ENCODE measurements around the gene TNFAIP3. TPM values are rescaled to one million over a fixed set of nuclear protein-coding genes. Genes with fewer than 3 reads are reported as not detected.
"Not testable (repeated sequence)": the region's sequence is repeated elsewhere in the genome, so short reads cannot be mapped to it uniquely, and the experiment has no call there.

TNFAIP3 gene
- total and polyA plus RNA-seq, 2 experiments from 2014 or later = 73.4 to 141 TPM

DNA sequence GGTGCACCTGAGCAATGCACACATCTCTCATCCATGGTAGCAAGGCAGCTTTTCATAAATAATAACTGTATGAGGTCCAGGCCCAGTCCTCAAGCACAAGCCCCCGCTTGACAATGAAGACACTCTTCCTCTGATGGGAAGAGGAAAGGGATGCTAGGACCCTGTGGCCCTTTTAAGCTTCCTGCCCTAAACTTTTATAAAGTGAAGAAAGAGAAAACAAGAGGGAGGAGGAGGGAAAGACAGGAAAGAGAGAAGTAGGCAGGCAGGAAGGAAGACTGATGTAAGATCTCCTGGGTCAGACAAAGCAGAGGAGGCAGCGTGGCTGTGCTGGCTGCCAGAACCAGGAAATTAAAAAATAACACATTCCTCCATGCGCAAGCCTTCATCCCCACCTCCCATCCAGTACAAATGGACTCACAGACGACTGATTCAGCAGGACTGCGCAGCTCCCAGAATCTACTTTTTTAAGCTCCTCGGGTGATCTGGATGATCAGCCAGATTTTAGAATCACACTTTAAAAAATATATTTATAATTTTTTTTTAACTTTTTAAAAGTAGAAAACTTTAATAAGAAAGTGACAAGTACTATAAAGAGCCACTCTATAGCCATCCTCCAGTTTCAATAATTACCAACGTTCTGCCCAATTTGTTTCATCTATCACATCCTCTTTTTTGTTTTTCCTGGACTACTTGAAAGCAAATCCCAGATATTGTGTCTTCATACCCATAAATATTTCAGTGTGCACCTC, 16.5 kb downstream of the TNFAIP3 start:
- 91% methylated on average over 7 of the region's 7 CpGs for WGBS (ENCODE audit: low lambda C conversion rate, missing lambda C conversion rate)
- no peak for DNase-seq (ENCODE audit: low spot score)
- no peak overlapping the region for H3K4me2 ChIP-seq
- no peak overlapping the region for H3K4me3 ChIP-seq
- H3K36me3 ChIP-seq (replicated peaks; ENCODE audit: insufficient read depth, low read depth) = no peaks in the 10 kb centered on the region
- no peak overlapping the region for H3K27ac ChIP-seq
- no peaks in the 10 kb centered on the region for H4K20me1 ChIP-seq (ENCODE audit: insufficient read depth, poor library complexity, severe bottlenecking)
- no peaks in the 10 kb centered on the region for H3K9me2 ChIP-seq (replicated peaks; ENCODE audit: insufficient read depth)
- no peaks in the 10 kb centered on the region for H3K9me3 ChIP-seq (ENCODE audit: low read depth)
- no peaks in the 10 kb centered on the region for H3K27me3 ChIP-seq
- no peaks in the 10 kb centered on the region for H3K79me2 ChIP-seq
- no peaks in the 10 kb centered on the region for H3K4me1 ChIP-seq (ENCODE audit: insufficient read depth)
- H2AFZ ChIP-seq = no peak overlapping the region
- TF ChIP-seq EZH2phosphoT487 (IDR thresholded peaks at IDR 0.05; ENCODE audit: low read depth, severe bottlenecking, unreplicated experiment) (no peak), EZH2 (IDR thresholded peaks at IDR 0.05; ENCODE audit: borderline replicate concordance) (no peak)
- TF ChIP-seq, protein P1, sequence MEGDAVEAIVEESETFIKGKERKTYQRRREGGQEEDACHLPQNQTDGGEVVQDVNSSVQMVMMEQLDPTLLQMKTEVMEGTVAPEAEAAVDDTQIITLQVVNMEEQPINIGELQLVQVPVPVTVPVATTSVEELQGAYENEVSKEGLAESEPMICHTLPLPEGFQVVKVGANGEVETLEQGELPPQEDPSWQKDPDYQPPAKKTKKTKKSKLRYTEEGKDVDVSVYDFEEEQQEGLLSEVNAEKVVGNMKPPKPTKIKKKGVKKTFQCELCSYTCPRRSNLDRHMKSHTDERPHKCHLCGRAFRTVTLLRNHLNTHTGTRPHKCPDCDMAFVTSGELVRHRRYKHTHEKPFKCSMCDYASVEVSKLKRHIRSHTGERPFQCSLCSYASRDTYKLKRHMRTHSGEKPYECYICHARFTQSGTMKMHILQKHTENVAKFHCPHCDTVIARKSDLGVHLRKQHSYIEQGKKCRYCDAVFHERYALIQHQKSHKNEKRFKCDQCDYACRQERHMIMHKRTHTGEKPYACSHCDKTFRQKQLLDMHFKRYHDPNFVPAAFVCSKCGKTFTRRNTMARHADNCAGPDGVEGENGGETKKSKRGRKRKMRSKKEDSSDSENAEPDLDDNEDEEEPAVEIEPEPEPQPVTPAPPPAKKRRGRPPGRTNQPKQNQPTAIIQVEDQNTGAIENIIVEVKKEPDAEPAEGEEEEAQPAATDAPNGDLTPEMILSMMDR (IDR thresholded peaks at IDR 0.05; ENCODE audit: poor library complexity) = no peak

DNA sequence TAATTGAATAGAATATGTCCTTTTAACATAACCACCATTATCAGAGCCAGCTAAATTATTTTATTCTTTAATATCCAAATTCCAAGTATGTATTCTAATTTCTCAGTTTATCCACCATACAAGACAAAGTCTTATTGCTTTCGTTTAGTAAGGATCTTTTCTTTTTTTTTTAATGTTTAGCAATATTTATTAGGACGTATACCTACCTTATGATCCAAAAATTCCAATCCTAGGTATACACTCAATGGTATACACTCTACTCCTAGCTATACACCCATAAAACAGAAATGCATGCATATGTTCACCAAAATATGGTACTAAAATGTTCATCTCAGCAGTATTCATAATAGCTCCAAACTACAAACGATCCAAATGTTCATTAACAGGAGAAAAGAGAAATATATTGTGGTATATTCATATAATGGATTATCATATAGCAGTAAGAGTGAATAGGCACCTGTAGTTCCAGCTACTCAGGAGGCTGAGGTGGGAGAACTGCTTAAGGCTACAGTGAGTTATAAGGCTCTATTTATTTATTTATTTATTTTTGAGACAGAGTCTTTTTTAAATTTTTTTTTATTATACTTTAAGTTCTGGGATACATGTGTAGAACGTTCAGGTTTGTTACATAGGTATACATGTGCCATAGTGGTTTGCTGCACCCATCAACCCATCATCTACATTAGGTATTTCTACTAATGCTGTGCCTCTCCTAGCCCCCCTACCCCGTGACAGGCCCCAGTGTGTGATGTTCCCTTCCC, 17.3 kb downstream of the TNFAIP3 start:
- Histone ChIP-seq H3K27ac (no peak overlapping the region), H3K4me1 (ENCODE audit: insufficient read depth) (no peaks in the 10 kb centered on the region), H3K36me3 (replicated peaks; ENCODE audit: insufficient read depth, low read depth) (no peaks in the 10 kb centered on the region), H3K4me3 (no peak overlapping the region), H3K27me3 (no peaks in the 10 kb centered on the region), H3K9me3 (ENCODE audit: low read depth) (no peaks in the 10 kb centered on the region), H3K79me2 (no peaks in the 10 kb centered on the region), H2AFZ (no peak overlapping the region), H3K9me2 (replicated peaks; ENCODE audit: insufficient read depth) (no peaks in the 10 kb centered on the region), H4K20me1 (ENCODE audit: insufficient read depth, poor library complexity, severe bottlenecking) (no peaks in the 10 kb centered on the region), H3K4me2 (no peak overlapping the region)
- no peak for DNase-seq (ENCODE audit: low spot score)
- TF ChIP-seq EZH2phosphoT487 (IDR thresholded peaks at IDR 0.05; ENCODE audit: low read depth, severe bottlenecking, unreplicated experiment) = no peak
- no peak for TF ChIP-seq EZH2 (IDR thresholded peaks at IDR 0.05; ENCODE audit: borderline replicate concordance)
- 96% methylated on average over 5 of the region's 5 CpGs for WGBS (ENCODE audit: low lambda C conversion rate, missing lambda C conversion rate)

DNA sequence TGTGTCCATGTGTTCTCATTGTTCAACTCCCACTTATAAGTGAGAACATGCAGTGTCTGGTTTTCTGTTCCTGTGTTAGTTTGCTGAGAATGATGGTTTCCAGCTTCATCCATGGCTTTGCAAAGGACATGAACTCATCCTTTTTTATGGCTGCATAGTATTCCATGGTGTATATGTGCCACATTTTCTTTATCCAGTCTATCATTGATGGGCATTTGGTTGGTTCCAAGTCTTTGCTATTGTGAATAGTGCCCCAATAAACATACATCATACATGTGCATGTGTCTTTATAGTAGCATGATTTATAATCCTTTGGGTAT, 17.8 kb downstream of the TNFAIP3 start:
- H3K4me3 ChIP-seq; H3K79me2 ChIP-seq; H3K4me2 ChIP-seq; H3K27ac ChIP-seq; H3K9me2 ChIP-seq (replicated peaks; ENCODE audit: insufficient read depth); H3K27me3 ChIP-seq; H3K9me3 ChIP-seq (ENCODE audit: low read depth); H3K36me3 ChIP-seq (replicated peaks; ENCODE audit: insufficient read depth, low read depth); H3K4me1 ChIP-seq (ENCODE audit: insufficient read depth); DNase-seq (ENCODE audit: low spot score); H2AFZ ChIP-seq; H4K20me1 ChIP-seq (ENCODE audit: insufficient read depth, poor library complexity, severe bottlenecking): not testable (repeated sequence)

DNA sequence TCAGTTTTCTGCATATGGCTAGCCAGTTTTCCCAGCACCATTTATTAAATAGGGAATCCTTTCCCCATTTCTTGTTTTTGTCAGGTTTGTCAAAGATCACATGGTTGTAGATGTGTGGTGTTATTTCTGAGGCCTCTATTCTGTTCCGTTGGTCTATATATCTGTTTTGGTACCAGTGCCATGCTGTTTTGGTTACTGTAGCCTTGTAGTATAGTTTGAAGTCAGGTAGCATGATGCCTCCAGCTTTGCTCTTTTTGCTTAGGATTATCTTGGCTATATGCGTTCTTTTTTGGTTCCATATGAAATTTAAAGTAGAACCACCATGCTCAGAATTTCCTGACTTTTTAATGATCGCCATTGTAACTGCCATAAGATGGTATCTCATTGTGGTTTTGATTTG, 19.2 kb downstream of the TNFAIP3 start:
- H3K9me3 ChIP-seq (ENCODE audit: low read depth); H3K4me3 ChIP-seq; H3K27me3 ChIP-seq; H3K9me2 ChIP-seq (replicated peaks; ENCODE audit: insufficient read depth); H3K79me2 ChIP-seq; H3K36me3 ChIP-seq (replicated peaks; ENCODE audit: insufficient read depth, low read depth); H3K4me2 ChIP-seq; H2AFZ ChIP-seq; DNase-seq (ENCODE audit: low spot score); H3K27ac ChIP-seq; H3K4me1 ChIP-seq (ENCODE audit: insufficient read depth); H4K20me1 ChIP-seq (ENCODE audit: insufficient read depth, poor library complexity, severe bottlenecking): not testable (repeated sequence)
- WGBS (ENCODE audit: low lambda C conversion rate, missing lambda C conversion rate) = 98% methylated on average over 3 of the region's 3 CpGs

DNA sequence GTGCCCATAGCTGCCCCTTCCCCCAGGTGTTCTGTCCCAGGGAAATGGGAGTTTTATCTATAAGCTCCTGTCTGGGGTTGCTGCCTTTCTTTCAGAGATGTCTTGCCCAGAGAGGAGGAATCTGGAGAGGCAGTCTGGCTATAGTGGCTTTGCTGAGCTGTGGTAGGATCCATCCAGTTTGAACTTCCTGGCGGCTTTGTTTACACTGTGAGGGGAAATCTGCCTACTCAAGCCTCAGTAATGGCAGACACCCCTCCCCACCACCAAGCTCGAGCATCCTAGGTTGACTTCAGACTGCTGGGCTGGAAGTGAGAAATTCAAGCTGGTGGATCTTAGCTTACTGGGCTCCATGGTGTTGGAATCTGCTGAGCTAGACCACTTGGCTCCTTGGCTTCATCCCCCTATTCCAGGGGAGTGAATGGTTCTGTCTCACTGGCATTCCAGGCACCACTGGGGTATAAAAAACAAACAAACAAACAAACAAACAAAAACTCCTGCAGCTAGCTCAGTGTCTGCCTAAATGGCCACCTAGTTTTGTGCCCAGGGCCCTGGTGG, 24.0 kb downstream of the TNFAIP3 start:
- TF ChIP-seq EZH2phosphoT487 (IDR thresholded peaks at IDR 0.05; ENCODE audit: low read depth, severe bottlenecking, unreplicated experiment) (no peak), EZH2 (IDR thresholded peaks at IDR 0.05; ENCODE audit: borderline replicate concordance) (no peak)
- TF ChIP-seq, protein P1 (IDR thresholded peaks at IDR 0.05; ENCODE audit: poor library complexity) = no peak
- H4K20me1 ChIP-seq (ENCODE audit: insufficient read depth, poor library complexity, severe bottlenecking) = no peaks in the 10 kb centered on the region
- DNase-seq (ENCODE audit: low spot score) = no peak

More for the DNA sequence above, 24.0 kb downstream of the TNFAIP3 start:
- Histone ChIP-seq H3K9me2 (replicated peaks; ENCODE audit: insufficient read depth) (no peaks in the 10 kb centered on the region), H3K4me1 (ENCODE audit: insufficient read depth) (no peaks in the 10 kb centered on the region), H3K27me3 (no peaks in the 10 kb centered on the region), H3K9me3 (ENCODE audit: low read depth) (no peaks in the 10 kb centered on the region), H3K4me3 (no peak overlapping the region), H3K4me2 (no peak overlapping the region), H3K79me2 (no peaks in the 10 kb centered on the region), H3K36me3 (replicated peaks; ENCODE audit: insufficient read depth, low read depth) (no peaks in the 10 kb centered on the region), H2AFZ (no peak overlapping the region), H3K27ac (no peak overlapping the region)
- WGBS (ENCODE audit: low lambda C conversion rate, missing lambda C conversion rate) = 71% methylated on average over 2 of the region's 2 CpGs

All from hepatocyte (in vitro differentiated cells).